ENCODE measurements around the gene GIPC1.
"Not testable (repeated sequence)": the region's sequence is repeated elsewhere in the genome, so short reads cannot be mapped to it uniquely, and the experiment has no call there.

The GIPC1 gene

GRCh38 chr19:14517840-14518505 lies 22.0 kb upstream of the GIPC1 start, which contains the start of gene DNAJB1:
Gene DNAJB1 (minus strand): TSS chr19:14518397. CDS start chr19:14518349, 48 bp downstream.
- peak; percentile 60 to 65 for ATAC-seq

DNA sequence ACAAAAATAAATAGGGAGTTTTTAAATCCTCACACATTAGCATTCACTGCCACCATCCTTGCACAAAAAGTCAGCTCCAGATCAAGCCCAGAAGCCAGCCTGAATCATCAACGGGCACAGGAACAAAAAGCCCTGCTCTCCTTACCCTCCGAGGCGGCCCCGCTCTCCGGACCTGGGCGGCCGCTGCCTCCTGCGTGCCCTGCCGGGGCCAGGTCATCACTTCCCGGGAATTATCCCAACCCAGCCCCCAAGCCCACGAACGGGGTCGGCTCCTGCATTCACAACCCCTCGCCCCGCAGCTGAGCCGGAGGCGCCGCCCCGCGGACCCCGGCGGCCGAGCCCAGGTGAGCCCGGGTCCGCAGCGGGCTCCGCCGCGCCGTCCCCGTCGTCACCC lies 21.5 kb upstream of the GIPC1 start:
- no peak for ATAC-seq

GRCh38 chr19:14516746-14517438 lies 21.0 kb upstream of the GIPC1 start:
- no peak for ATAC-seq

GRCh38 chr19:14516048-14516534 lies 20.2 kb upstream of the GIPC1 start:
- no peak for ATAC-seq

DNA sequence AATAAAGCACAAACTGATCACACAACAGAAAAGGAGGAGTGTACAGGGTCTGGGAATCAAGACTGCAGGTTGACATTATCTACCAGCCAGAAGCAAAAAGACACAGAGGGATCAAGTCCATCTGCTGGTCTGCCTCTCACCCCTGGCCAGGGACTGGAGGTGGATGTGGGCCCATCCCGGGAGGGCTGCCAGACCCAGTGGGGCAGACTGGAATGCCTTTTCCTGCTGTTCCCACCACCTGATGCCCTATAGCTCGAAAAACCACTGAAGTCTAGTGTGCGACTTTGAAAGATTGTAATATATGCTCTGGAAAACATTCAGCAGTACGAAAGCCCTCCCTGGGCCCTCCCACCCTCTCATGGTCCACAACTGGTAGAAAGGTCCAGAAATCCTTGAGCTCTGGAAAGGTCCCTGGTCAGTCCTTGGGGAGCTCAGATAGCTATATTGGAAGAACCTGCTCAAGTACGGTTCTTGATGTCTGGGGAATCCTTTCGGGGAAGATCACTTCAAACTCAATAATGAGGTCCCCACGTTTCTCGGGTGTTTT lies 19.6 kb upstream of the GIPC1 start:
- ATAC-seq = no peak

- no peak for ATAC-seq
Observed at GRCh38 chr19:14514215-14514863, 18.4 kb upstream of the GIPC1 start.

DNA sequence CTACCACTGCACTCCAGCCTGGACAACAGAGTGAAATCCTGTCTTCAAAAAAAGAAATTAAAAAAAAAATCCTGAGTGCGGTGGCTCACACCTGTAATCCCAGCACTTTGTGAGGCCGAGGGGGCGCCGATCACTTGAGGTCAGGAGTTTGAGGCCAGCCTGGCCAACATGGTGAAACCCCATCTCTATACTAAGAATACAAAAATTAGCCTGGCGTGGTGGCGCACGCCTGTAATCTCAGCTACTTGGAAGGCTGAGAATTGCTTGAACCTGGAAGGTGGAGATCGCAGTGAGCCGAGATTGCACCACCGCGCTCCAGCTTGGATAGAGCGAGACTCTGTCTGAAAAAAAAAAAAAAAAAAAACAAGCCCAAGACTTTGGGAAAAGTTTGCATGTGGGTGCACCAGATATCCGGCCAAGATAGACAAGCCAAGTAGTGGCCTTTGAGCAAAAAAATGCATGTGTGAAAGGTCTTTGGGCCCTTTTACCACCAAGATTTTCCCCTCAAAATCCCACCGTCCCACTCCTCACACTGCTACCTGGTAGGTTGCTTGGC lies 16.6 kb upstream of the GIPC1 start:
- no peak for ATAC-seq

GRCh38 chr19:14511229-14511593 lies 15.3 kb upstream of the GIPC1 start:
- no peak for ATAC-seq

GRCh38 chr19:14510311-14511228 lies 14.6 kb upstream of the GIPC1 start:
- no peak for ATAC-seq

GRCh38 chr19:14507704-14508542 lies 12.0 kb upstream of the GIPC1 start:
- ATAC-seq = no peak

GRCh38 chr19:14505488-14506239 lies 9.7 kb upstream of the GIPC1 start:
- ATAC-seq = peak; percentile 64 to 78

GRCh38 chr19:14504575-14504974 lies 8.6 kb upstream of the GIPC1 start:
- ATAC-seq = not testable (repeated sequence)

DNA sequence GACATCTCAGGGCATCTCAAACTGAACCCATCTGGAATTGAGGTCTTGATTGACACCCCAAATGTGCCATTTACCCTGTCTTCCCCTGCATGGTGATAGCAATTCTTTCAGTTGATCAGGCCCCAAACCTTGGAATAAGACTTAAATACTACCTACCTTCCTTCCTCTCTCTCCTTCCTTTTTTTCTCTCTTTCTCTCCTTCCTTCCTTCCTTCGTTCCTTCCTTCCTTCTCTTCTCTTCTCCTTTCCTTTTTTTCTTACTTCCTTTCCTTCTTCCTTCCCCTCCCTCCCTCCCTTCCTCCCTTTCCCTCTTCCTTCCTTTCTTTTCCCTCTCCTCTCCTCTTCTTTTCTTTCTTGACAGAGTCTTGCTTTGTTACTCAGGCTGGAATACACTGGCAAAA lies 7.4 kb upstream of the GIPC1 start:
- no peak for ATAC-seq

DNA sequence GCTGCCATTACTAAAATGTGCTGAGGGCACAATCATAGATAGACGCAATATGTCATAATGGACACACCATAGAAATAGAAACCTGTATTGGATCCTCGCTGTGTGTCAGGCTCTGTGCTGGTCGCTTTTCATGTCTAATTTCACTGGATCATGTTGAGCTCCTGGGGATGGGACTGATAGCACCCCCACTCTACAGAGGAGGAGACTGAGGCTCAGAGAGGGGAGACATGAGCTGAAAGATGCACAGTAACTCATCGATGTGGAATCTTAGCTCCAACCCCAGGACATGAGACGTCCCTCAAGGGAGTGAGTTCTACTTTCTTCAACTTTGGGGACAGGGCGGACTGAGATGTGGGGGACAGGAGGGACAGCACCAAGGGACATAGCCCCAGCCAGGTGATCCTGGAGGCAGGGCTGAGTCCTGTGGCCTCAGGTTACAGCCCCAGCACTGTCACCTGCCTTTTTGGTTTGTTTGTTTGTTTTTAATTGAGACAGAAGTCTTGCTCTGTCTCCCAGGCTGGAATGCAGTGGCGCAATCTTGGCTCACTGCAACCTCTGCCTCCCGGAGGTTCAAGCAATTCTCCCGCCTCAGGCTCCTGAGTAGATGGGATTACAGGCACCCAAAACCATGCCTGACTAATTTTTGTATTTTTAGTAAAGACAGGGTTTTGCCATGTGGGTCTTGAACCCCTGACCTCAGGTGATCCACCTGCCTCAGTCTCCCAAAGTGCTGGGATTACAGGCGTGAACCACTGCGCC lies 6.6 kb upstream of the GIPC1 start:
- ATAC-seq = no peak

GRCh38 chr19:14497228-14497921 lies 1.4 kb upstream of the GIPC1 start:
- ATAC-seq = no peak

DNA sequence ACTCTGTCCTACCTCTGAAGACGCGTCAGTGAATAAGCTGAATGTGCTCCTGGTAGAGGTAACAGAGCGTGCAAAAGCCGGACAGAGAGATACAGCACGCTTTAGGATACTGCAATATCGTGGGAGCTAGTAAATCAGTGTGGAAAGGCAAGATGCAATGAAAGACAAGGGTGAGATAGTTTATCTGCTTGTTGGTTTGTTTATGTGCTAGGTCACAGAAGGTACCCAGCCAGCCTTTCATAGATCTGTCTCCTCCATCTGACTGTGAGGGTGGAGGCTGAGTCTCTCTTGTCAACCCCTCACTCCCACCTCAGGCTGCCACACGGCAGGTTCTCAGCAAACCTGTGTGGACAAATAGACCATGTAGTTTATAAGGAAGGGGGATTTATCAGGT lies 904 bp upstream of the GIPC1 start:
- no peak for ATAC-seq

GRCh38 chr19:14495672-14496028 lies 277 bp downstream of the GIPC1 start:
- ATAC-seq = no peak

GRCh38 chr19:14494910-14495671 lies 836 bp downstream of the GIPC1 start:
- no peak for ATAC-seq
